GM18507 (cell line): ENCODE measurements around the gene SNURF.
"Not testable (repeated sequence)": the region's sequence is repeated elsewhere in the genome, so short reads cannot be mapped to it uniquely, and the experiment has no call there.

Experiments
- DNase-seq: peaks from one replicate; pipeline ENCODE4 v3.0.0; 2011; ENCODE audit warnings: low read depth; ENCODE audit not compliant: insufficient read length; ENCODE audit errors: extremely low spot score
- FAIRE-seq: peaks from 2 replicates; lab custom pipeline; 2011; peaks lifted over from hg19 to GRCh38; lab: Jason Lieb, UNC

SNURF gene

DNA sequence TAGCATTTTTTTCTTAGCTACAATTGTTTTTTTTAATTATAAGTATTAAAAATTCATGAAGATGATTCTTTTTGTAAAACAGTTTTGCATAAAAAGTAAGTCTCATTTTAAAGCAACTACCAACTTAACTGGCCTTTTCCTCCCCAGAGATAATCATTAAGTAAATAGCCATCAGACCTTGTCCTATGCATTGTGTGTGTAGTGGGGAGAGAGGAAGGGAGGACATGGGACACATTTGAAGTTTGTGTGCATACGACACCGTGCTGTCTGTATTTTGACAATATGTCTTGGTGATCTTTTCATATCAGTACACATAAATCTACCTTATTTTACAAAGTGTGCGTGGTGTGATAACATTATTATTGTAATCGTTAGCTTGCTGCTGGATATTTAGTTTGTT, 8.1 kb downstream of the SNURF start:
- no peak for FAIRE-seq
- DNase-seq = no peak

DNA sequence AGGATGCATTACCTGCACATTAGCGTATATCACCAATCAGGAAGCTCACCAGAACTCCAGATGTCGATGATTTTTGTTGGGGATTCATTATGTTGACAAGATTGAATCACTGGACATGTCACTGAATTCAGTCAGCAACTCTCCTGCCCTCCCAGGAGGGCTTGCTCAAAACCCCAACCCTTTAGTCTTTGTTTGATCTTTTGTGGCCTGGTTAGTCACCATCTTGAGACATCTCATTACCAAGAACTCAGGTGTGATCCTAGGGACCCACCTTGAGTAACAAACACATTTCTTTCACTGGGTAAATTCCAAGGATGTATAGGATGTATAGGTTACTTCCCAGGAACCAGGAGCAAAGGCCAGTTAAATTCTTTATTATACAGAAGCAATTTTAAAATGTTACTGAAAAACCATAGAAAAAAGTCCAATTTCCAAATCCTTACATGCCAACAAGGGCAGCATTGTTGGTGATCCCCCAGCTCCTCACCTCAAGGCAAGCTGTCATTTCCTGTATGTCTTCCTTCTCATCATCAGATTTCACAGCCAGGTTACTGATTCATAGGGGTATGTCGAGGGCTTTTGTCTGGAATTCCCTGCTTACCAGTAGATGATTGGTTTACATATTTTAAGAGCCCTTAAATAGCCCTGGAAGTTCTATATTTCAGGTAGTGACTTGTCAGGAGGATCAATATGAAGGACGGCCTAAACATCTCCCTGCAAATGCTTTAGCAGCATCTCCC, 11.7 kb downstream of the SNURF start:
- DNase-seq (no peak), FAIRE-seq (no peak)

DNA sequence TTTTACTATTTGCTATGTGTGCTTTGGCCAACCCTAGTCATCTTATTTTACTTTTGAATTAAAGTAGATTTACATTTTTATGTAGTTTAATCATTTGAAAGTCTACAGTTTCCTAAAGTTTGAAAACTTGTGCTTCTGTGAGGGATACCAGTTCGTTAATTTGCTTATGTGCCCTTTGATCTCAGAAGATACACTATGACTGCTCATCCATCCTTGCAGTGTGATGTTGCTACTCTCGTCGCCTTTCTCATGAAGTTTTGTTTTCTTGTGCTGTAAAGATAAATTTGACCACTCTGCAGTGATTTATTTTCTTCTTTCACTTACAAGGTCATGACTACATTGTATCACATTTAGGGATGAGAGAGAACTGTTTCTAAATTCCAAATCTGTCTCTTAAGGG, 16.3 kb downstream of the SNURF start:
- FAIRE-seq (no peak), DNase-seq (no peak)

DNA sequence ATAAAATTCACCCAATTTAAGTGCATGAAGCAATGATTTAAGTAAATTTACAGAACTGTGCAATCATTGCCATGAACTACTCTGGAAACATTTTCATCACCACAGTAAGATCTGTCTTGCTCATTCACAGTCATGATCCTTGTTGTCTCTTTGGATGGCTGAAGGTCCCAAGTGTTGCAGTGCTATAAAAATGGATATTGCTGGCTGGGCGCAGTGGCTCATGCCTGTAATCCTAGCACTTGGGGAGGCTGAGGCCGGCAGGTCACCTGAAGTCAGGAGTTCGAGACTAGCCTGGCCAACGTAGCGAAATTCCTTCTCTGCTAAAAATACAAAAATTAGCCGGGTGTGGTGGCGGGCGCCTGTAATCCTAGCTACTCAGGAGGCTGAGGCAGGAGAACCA, 17.0 kb downstream of the SNURF start:
- FAIRE-seq (no peak), DNase-seq (no peak)

DNA sequence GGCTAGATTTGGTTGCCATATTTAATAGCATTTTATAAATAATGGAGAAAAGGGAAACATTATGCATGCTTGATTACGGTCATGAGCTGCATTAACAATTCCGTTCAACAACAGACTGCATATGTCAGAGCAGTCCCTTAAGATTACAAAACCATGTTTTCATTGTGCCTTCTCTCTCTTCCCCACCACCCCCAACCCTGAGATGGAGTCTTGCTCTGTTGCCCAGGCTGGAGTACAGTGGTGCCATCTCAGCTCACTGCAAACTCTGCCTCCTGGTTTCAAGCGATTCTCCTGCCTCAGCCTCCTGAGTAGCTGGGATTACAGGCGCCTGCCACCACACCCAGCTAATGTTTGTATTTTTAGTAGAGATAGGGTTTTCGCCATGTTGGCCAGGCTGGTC, 17.9 kb downstream of the SNURF start:
- DNase-seq, FAIRE-seq: not testable (repeated sequence)

DNA sequence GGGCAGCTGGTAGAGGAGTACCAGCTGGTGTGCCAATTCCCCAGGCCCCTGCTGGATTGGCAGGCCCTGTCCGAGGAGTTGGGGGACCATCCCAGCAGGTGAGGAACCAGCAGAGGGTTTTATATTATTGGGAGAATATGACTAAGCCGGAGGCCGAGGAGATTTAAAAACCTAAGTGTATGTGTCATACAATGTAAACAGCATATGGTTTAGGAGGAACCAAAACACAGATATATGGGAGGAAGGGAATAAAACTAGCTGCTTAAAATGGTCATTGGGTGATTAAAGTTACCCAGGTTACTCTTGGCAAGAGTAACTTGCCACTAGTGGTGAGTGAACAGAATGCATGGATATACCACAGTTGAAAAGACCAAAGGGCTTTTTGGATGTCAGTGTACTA, 22.1 kb downstream of the SNURF start:
- no peak for FAIRE-seq
- no peak for DNase-seq

DNA sequence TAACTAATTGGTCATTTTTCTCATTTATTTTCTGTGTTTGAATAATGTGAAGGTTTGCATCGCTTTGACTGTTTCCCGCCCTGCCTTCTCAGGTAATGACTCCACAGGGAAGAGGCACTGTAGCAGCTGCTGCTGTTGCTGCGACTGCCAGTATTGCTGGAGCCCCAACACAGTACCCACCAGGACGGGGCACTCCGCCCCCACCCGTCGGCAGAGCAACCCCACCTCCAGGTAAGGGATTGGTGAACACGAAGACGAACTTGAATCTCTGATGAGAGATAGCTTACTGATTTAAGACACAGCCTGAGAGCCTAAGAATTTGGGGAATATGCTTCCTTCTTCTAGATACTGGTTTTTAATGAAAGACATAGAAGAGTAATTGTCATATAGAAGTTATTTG, 22.9 kb downstream of the SNURF start:
- FAIRE-seq (no peak), DNase-seq (no peak)

DNA sequence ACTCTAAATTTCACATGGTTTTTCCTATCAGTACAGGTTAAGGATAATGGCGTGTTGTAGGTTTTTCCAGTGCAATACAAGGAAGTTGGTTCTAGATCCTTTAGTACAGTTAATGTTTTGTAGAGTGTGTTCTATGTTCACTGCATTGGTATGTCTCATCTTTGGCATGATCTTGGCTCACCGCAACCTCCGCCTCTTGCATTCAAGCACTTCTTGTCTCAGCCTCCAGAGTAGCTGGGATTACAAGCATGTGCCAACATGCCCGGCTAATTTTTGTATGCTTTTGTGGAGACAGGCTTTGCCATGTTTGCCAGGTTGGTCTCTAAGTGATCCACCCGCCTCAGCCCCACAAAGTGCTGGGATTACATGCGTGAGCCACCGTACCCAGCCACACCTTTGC, 30.4 kb downstream of the SNURF start:
- DNase-seq (no peak), FAIRE-seq (no peak)

DNA sequence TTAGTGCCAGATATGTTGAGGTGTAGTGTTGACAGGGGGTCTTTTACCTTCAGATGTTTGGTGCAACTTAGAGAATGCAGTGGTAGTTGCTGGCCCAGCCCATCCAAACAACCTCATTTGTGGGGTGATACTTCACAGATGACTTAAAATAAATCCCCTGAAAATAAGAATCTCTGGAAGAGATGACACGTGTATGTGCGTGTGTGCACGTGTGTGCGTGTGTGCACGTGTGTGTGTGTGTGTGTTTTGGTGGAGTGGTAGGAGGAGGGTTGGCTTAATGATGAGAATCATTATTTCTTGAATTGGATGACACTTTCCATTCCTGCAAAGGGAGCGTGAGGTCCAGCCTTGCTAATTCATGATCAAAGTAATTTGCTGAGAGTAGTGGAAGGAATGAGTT, 31.9 kb downstream of the SNURF start:
- no peak for DNase-seq

More for the DNA sequence above, 31.9 kb downstream of the SNURF start:
- no peak for FAIRE-seq
